H9 (cell line): ENCODE results near the gene ELANE. TPM values are rescaled to one million over a fixed set of nuclear protein-coding genes. Genes with fewer than 3 reads are reported as not detected.
A peak's percentile ranks its signal among the peaks of the same experiment; 100 is the strongest.

Source experiments
- DNase-seq: peaks from one replicate; pipeline ENCODE4 v3.0.0-alpha.2; 2017
- H2AFZ ChIP-seq: one replicate; pipeline ENCODE4 v1.6.1; 2013; ENCODE audit warnings: mild to moderate bottlenecking, low read length, control low read depth, moderate library complexity
- H2AK5ac ChIP-seq: 2 replicates; pipeline ENCODE4 v1.6.1; 2013; ENCODE audit warnings: low read length, control low read depth, mixed read lengths; ENCODE audit not compliant: insufficient read length
- H2BK120ac ChIP-seq: one replicate; pipeline ENCODE4 v1.6.1; 2013; ENCODE audit warnings: low read depth, mild to moderate bottlenecking, low read length, control low read depth, inconsistent platforms; ENCODE audit not compliant: poor library complexity, severe bottlenecking
- H2BK12ac ChIP-seq: 2 replicates; pipeline ENCODE4 v1.6.1; 2013; ENCODE audit warnings: low read length, control low read depth, mixed read lengths, low read depth; ENCODE audit not compliant: insufficient read length
- H2BK15ac ChIP-seq: 2 replicates; pipeline ENCODE4 v1.6.1; 2013; ENCODE audit warnings: low read depth, low read length, control low read depth
- H2BK20ac ChIP-seq: one replicate; pipeline ENCODE4 v1.6.1; 2013; ENCODE audit warnings: low read depth, mild to moderate bottlenecking, low read length, control low read depth, inconsistent platforms; ENCODE audit not compliant: poor library complexity, severe bottlenecking
- H2BK5ac ChIP-seq: 2 replicates; pipeline ENCODE4 v1.6.1; 2013; ENCODE audit warnings: low read length, control low read depth, mixed read lengths; ENCODE audit not compliant: insufficient read length
- H3K14ac ChIP-seq: 2 replicates; pipeline ENCODE4 v1.6.1; 2013; ENCODE audit warnings: low read length, control low read depth; ENCODE audit not compliant: insufficient read depth
- H3K18ac ChIP-seq: 2 replicates; pipeline ENCODE4 v1.6.1; 2013; ENCODE audit warnings: low read depth, mild to moderate bottlenecking, mixed read lengths, low read length, control low read depth; ENCODE audit not compliant: insufficient read length
- H3K23ac ChIP-seq: 2 replicates; pipeline ENCODE4 v1.6.1; 2013; ENCODE audit warnings: low read length, control low read depth, mixed read lengths, low read depth; ENCODE audit not compliant: insufficient read length
- H3K23me2 ChIP-seq: 2 replicates; pipeline ENCODE4 v1.6.1; 2013; ENCODE audit warnings: low read depth, mild to moderate bottlenecking, mixed read lengths, low read length, control low read depth; ENCODE audit not compliant: insufficient read length, poor library complexity, severe bottlenecking
- H3K27ac ChIP-seq: 2 replicates; pipeline ENCODE4 v1.5.1; 2013; ENCODE audit warnings: low read length, control low read depth, mixed read lengths, low read depth; ENCODE audit not compliant: insufficient read length
- H3K27me3 ChIP-seq: 2 replicates; pipeline ENCODE4 v1.6.1; 2013; ENCODE audit warnings: low read length, control low read depth, inconsistent platforms; ENCODE audit not compliant: insufficient read depth
- H3K4ac ChIP-seq: 2 replicates; pipeline ENCODE4 v1.6.1; 2013; ENCODE audit warnings: low read depth, mild to moderate bottlenecking, control low read depth, inconsistent platforms, low read length, moderate library complexity
- H3K4me1 ChIP-seq: 2 replicates; pipeline ENCODE4 v1.6.1; 2013; ENCODE audit warnings: low read length, control low read depth, inconsistent platforms; ENCODE audit not compliant: insufficient read depth
- H3K4me2 ChIP-seq: 2 replicates; pipeline ENCODE4 v1.6.1; 2013; ENCODE audit warnings: low read length, control low read depth, mixed read lengths; ENCODE audit not compliant: insufficient read length, insufficient read depth
- H3K56ac ChIP-seq: 2 replicates; pipeline ENCODE4 v1.6.1; 2013; ENCODE audit warnings: low read depth, mild to moderate bottlenecking, mixed read lengths, low read length, control low read depth; ENCODE audit not compliant: insufficient read length
- H3K79me1 ChIP-seq: 2 replicates; pipeline ENCODE4 v1.6.1; 2013; ENCODE audit warnings: low read depth, mild to moderate bottlenecking, moderate library complexity, low read length, control low read depth, inconsistent platforms; ENCODE audit not compliant: insufficient read depth, poor library complexity, severe bottlenecking
- H3K79me2 ChIP-seq: 2 replicates; pipeline ENCODE4 v1.6.1; 2013; ENCODE audit warnings: low read length, control low read depth, inconsistent platforms; ENCODE audit not compliant: insufficient read depth
- H3K9ac ChIP-seq: 2 replicates; pipeline ENCODE4 v1.6.1; 2013; ENCODE audit warnings: low read length, control low read depth, mixed read lengths; ENCODE audit not compliant: insufficient read length; ENCODE audit errors: extremely low read depth
- H3K9me3 ChIP-seq: one replicate; pipeline ENCODE4 v1.6.1; 2013; ENCODE audit warnings: low read depth, low read length, inconsistent platforms; ENCODE audit not compliant: control insufficient read depth
- H3T11ph ChIP-seq: one replicate; pipeline ENCODE4 v1.6.1; 2013; ENCODE audit warnings: mild to moderate bottlenecking, low read length, control low read depth, inconsistent platforms
- H4K20me1 ChIP-seq: one replicate; pipeline ENCODE4 v1.6.1; 2013; ENCODE audit not compliant: control insufficient read depth, insufficient read length, insufficient read depth
- H4K5ac ChIP-seq: 2 replicates; pipeline ENCODE4 v1.6.1; 2013; ENCODE audit warnings: low read depth, mild to moderate bottlenecking, mixed read lengths, low read length, control low read depth; ENCODE audit not compliant: insufficient read length
- H4K8ac ChIP-seq: replicated peaks from 2 replicates; pipeline ENCODE4 v1.6.1; 2013; ENCODE audit warnings: low read length, control low read depth, mixed read lengths, low read depth; ENCODE audit not compliant: insufficient read length
- H4K91ac ChIP-seq: 2 replicates; pipeline ENCODE4 v1.6.1; 2013; ENCODE audit warnings: low read depth, mild to moderate bottlenecking, moderate library complexity, mixed read lengths, low read length, control low read depth; ENCODE audit not compliant: insufficient read length
- H3K27ac Mint-ChIP-seq, 3 experiments: 2 replicates in 2 of 3; 3 replicates in 1 of 3; pipeline ENCODE4 v1.8.0; 2020 to 2021; ENCODE audit warnings: mixed read lengths in 3 of 3, mild to moderate bottlenecking in 1 of 3, moderate library complexity in 1 of 3
- H3K27me3 Mint-ChIP-seq: 2 replicates; pipeline ENCODE4 v1.8.0; 2021; ENCODE audit warnings: low read depth, mild to moderate bottlenecking, moderate library complexity, mixed read lengths
- H3K36me3 Mint-ChIP-seq, 3 experiments: 2 replicates in 2 of 3; 3 replicates in 1 of 3; pipeline ENCODE4 v1.8.0; 2020 to 2021; ENCODE audit warnings: low read depth in 3 of 3, mixed read lengths in 3 of 3; ENCODE audit not compliant: insufficient read depth in 1 of 3
- H3K4me1 Mint-ChIP-seq, 2 experiments: 2 replicates each; pipeline ENCODE4 v1.8.0; 2020; ENCODE audit warnings: mixed read lengths in 2 of 2
- H3K4me3 Mint-ChIP-seq, 2 experiments: 2 replicates in 1 of 2; 3 replicates in 1 of 2; pipeline ENCODE4 v1.8.0; 2020 to 2021; ENCODE audit warnings: mild to moderate bottlenecking in 2 of 2, mixed read lengths in 2 of 2, moderate library complexity in 1 of 2
- H3K9me3 Mint-ChIP-seq, 2 experiments: 2 replicates in 1 of 2; 3 replicates in 1 of 2; pipeline ENCODE4 v1.8.0; 2020; ENCODE audit warnings: mild to moderate bottlenecking in 2 of 2, mixed read lengths in 2 of 2, moderate library complexity in 1 of 2
- CTCF ChIP-seq: fragments of 200-600 bp; sonication (generic); conservative IDR thresholded peaks from 3 replicates; pipeline ENCODE4 v1.8.0; 2021; ENCODE audit warnings: antibody characterized with exemption, mild to moderate bottlenecking
- WGBS: extraction: QIAGEN DNeasy Blood & Tissue Kit; methylation state at CpG from one replicate; pipeline ENCODE4 v1.1.7; 2013; ENCODE audit warnings: missing lambda C conversion rate, low lambda C conversion rate, mixed read lengths; ENCODE audit not compliant: insufficient read length; ENCODE audit errors: extremely low coverage; 5-methylcytosine and 5-hydroxymethylcytosine counted together
- total RNA-seq: library from RNA; stranded (reverse); gene quantifications from 2 replicates; pipeline ENCODE4 v1.2.1, GENCODE V29; 2021

The ELANE gene
- total RNA-seq, 1 experiment from 2014 or later, result not detected

DNA sequence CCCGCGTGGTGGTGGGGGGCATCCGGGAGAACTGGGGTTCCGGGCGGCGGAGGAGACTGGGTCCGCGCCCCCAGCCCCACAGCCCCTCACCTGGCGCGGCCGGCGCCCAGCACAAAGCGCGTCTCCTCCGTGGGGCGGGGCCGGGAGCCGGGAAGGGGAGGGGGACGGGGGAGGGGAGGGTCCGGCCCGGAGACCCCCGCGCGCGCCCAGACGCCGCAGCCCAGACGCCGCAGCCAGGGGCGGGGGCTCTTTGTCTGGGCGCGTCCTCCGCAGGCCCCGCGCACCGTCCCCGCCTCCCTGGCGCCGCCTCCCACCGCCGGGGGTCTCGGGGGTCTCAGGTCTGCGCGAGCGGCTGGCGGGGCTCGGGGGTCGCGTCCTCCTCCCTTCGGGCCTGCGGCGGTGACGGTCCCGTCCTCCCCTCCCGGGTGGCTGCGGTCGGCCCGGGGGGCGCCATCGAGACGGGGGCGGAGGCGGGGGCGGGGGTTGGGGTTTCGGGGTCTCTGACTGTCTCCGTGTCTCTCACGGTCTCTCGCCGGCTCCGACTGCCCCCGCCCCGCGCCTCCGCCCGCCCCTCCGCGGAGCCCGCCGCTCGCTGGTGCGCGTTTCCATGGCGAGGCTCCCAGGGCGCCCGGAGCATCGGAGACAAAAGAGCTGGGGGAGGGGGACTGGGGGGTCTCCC is 30.1 kb upstream of the ELANE start, which contains the start of gene PLPPR3:
Gene PLPPR3 (minus strand): TSS at position 131 of the 679 bp plus-strand sequence. CDS start 396 bp downstream, outside the sequence.
- H2AK5ac ChIP-seq, result no peak within 1 kb of the TSS
- no peak within 1 kb of the TSS for H4K8ac ChIP-seq
- no peak within 1 kb of the TSS for H3K27ac ChIP-seq
- peaks cover 2 to 12% (median 11%) of the 10 kb centered on the region in 3 experiments; a peak in 6 of 7 replicates for H3K36me3 Mint-ChIP-seq
- H3K4me1 Mint-ChIP-seq, result peaks cover 7 to 11% of the 10 kb centered on the region in 2 experiments
- no peaks in the 10 kb centered on the region for H3K79me1 ChIP-seq
- peak; percentile 71 for DNase-seq
- peak within 1 kb of the TSS; percentile 83 for H3K18ac ChIP-seq
- H3K79me2 ChIP-seq, result no peaks in the 10 kb centered on the region
- H4K20me1 ChIP-seq, result no peaks in the 10 kb centered on the region
- no peak within 1 kb of the TSS; the same call in 1 of the 2 replicates for H3K4ac ChIP-seq
- no peaks in the 10 kb centered on the region for H3K27me3 ChIP-seq
- no peak within 1 kb of the TSS for H3K56ac ChIP-seq
- H4K91ac ChIP-seq, result no peak within 1 kb of the TSS
- no peak within 1 kb of the TSS for H4K5ac ChIP-seq
- H3K27ac Mint-ChIP-seq, result no peak within 1 kb of the TSS
- H3K27me3 Mint-ChIP-seq, result peaks cover 5% of the 10 kb centered on the region
- H3K9me3 ChIP-seq, result no peaks in the 10 kb centered on the region
- H3K4me1 ChIP-seq, result no peaks in the 10 kb centered on the region; the same call in 1 of the 2 replicates
- no peak within 1 kb of the TSS for H3K23ac ChIP-seq
- no peak within 1 kb of the TSS for H2BK120ac ChIP-seq
- no peak for TF ChIP-seq CTCF
- no peak within 1 kb of the TSS for H2BK15ac ChIP-seq
- no peak within 1 kb of the TSS for H2AFZ ChIP-seq
- H3K14ac ChIP-seq, result peak within 1 kb of the TSS; percentile 77
- no peak within 1 kb of the TSS for H2BK12ac ChIP-seq
- H3T11ph ChIP-seq, result no peak within 1 kb of the TSS
- no peak within 1 kb of the TSS for H2BK5ac ChIP-seq
- H3K4me3 Mint-ChIP-seq, result peak within 1 kb of the TSS; percentile 67 to 81
- peak within 1 kb of the TSS; percentile 53 for H3K4me2 ChIP-seq
- H3K23me2 ChIP-seq, result no peaks in the 10 kb centered on the region
- no peak within 1 kb of the TSS for H2BK20ac ChIP-seq
- no peak within 1 kb of the TSS for H3K9ac ChIP-seq
- H3K9me3 Mint-ChIP-seq, result no peaks in the 10 kb centered on the region
- no CpG with 5 or more reads among the region's 86 CpGs for WGBS
